ENCODE results near the gene PLCB1.

Gene PLCB1

DNA sequence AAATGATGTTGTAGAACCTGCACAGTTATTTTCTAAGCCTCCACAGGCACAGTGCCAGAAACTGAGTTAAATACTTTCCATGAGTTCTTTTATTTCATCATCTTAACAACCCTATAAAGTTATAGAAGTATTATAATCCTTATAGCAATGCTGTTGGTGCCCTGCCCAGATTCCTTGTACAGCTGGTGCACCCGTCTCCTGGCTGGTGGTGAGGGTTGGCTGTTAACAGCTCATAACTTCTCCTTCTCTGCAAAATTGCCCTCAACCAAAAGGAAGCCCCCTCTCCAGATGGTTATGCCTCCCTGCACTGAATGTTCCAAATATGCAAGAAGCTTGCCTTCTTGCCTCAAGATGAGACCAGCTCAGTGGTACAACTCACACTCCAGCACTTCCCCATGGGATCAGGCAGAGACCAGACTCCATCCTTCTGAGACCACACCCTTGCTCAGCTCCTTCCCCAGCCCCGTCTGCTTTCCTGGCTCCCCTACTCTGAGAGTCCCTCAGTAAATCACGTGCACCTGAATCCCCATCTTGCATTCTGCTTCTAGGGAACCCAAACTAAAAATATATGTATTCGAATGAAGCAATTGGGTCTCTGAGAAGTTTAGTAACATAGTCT is 632.4 kb downstream of the PLCB1 start:
- FAIRE-seq (no peak), DNase-seq (ENCODE audit: low spot score) (no peak)

GRCh38 chr20:8766868-8767390 is 634.9 kb downstream of the PLCB1 start:
- FAIRE-seq (no peak), DNase-seq (ENCODE audit: low spot score) (no peak)

DNA sequence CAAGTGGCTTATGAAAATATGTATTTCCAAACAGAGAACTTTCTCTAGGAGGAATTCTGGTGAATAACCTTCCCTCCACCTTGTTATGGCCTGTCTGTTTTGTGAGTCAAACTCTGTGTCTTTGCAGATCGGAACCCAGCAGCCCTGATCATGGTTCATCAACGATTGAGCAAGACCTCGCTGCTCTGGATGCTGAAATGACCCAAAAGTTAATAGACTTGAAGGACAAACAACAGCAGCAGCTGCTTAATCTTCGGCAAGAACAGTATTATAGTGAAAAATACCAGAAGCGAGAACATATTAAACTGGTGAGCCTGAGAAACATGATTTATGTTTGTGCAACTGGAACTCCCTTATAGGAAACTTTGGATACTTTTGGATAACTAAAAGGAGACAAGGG is 642.3 kb downstream of the PLCB1 start:
- FAIRE-seq (no peak), DNase-seq (ENCODE audit: low spot score) (no peak)

- FAIRE-seq (no peak), DNase-seq (ENCODE audit: low spot score) (no peak)
Observed at GRCh38 chr20:8777911-8778310, 645.8 kb downstream of the PLCB1 start.

GRCh38 chr20:8778387-8778786 is 646.3 kb downstream of the PLCB1 start:
- FAIRE-seq (no peak), DNase-seq (ENCODE audit: low spot score) (no peak)

DNA sequence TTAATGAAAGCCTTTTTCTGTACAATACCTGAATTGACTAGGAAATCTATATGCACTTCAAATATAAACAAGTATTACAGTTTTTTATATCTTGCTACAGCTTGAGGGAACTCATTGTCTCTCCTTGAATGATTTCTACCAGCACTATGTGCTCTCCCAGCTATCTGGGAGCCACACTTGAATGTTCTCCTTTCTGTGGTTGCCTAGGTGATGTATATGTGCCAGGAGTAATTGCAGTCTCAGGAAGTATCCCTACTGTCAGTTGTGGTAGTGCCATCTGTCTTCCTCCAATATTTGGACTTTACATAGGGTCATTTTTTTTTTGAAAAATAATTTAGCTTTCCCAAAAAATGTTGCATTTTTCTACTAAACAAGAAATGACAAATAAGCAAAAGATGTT is 648.8 kb downstream of the PLCB1 start:
- FAIRE-seq (no peak), DNase-seq (ENCODE audit: low spot score) (no peak)

- no peak for DNase-seq (ENCODE audit: low spot score)
- no peak for FAIRE-seq
Observed at GRCh38 chr20:8782804-8783203, 650.7 kb downstream of the PLCB1 start.

DNA sequence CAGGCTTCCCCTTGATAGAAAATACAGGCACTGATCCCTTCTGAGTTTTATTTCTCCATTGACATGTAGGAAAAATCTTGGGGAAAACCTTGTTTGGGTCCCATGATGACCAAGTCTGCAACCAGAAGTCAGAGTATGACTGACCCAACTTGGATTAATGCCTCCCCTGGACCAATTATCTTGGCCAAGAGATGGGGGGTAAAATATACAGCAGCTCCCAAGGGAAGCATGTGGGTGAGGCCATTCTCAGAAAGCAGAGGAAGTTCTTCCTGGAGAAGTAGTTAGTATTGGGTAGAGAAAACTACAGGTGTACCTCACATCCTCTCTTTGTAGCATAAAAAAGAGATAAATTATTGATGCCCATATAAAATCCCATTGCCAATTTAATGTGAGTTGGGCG is 651.7 kb downstream of the PLCB1 start:
- DNase-seq (ENCODE audit: low spot score) (no peak), FAIRE-seq (no peak)

GRCh38 chr20:8786383-8786782 is 654.3 kb downstream of the PLCB1 start:
- FAIRE-seq (no peak), DNase-seq (ENCODE audit: low spot score) (no peak)

DNA sequence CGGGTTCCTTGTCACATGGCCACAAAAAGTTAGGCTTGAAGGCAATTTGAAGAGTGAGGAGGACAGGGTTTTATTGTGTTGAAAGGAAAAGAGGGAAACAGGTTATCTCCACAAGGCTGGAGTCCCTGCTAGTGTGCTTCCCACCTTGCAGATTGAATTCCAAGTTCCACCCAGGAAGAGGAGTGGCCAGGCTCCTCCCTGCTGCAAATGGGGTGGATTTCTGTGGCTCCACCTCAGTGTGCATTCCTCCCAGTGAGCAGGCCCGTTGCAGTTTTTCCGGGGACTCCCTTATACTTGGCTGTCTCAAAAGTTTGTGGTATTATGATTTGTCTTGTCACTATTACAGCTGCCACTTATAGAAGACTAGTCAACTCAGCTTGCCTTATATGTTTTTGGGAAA is 655.0 kb downstream of the PLCB1 start:
- FAIRE-seq (no peak), DNase-seq (ENCODE audit: low spot score) (no peak)

DNA sequence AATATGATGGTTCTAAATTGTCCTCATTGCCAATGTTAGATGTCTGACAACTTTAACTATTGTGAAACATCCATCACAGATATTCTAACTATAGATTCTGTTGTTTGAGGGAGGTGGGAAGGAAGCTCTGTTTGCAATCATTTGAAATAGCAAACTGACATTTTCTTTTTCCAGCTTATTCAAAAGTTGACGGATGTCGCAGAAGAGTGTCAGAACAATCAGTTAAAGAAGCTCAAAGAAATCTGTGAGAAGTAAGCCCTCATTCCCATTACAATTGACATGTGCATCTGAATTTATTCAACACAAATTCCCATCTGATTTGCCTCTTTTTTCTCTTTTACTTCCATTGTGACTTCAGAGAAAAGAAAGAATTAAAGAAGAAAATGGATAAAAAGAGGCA is 656.2 kb downstream of the PLCB1 start:
- FAIRE-seq (no peak), DNase-seq (ENCODE audit: low spot score) (no peak)

DNA sequence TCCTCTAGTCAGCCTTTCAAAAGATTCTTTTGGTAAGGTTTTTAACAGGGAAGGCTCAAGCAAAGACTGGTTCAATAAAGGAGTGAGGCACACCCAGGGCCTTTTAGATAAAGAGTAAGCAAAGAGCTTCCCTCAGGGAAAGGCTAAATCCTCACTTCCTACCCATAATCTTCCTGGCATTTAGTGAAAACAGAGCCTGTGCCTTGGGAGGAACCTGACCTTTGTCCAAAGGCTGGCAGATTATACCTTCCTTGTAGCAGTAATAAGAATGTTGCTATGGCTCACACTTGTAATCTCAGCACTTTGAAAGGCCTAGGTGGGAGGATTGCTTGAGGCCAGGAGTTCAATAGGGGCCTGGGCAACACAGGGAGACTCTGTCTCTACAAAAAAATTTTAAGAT is 656.8 kb downstream of the PLCB1 start:
- FAIRE-seq (no peak), DNase-seq (ENCODE audit: low spot score) (no peak)

DNA sequence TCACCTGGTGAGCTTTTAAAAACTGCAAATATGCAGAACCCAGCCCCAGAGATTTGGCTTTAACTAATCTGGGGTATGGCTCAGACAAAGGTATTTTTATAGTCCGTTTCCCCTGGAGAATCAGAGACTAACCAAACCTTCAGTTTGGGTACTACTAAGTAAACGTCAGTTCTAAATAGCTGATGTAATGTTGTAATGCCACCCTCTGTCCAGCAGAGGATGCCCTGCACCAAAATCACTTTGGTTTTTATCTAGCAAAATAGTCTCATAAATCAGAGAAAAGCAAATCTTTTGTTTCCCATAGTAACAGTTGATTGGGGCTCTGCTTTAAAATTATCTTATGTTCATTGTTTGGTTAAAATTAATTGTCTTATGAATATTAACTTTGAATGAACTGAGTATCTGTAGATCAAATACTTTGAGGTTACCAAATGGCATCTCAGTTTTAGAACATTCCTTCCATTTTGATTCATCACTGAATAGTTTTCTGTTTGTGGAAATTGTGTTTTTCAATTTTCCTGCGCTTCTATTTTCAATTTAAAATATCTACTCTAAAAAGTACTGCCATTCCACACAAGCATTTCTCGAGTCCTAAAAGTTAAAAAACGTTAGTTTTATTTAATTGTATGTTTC is 658.5 kb downstream of the PLCB1 start:
- DNase-seq (ENCODE audit: low spot score) (peak; percentile 59), FAIRE-seq (peak; percentile 83)

- no peak for FAIRE-seq
Observed at GRCh38 chr20:8795404-8795803, 663.3 kb downstream of the PLCB1 start.

DNA sequence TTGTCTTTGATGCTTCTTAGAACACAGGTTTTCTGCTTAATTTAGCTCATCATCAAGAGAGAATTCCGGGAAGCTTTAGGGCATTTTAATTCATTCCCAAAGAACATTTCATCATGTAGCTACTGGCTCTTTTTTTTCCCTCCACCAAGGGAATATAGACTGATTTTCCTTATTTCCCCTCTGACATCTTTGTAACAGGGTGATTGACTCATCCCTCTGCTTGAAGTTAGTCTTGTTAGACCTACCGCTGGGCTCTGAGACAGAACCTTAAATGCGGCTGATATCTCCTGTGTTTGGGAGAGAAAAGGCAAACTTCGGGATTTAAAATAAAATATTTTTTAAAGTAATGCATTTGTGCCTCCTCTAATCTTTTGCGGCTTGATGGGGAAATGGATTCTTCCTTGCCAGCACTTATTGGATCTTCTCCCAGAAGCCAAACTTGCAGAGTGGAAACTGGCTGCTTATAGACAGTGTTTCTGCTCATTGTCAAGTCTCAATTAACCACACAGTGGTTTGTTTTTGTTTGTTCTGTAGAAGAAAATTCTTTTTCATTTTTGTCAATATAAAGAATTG is 664.1 kb downstream of the PLCB1 start:
- no peak for FAIRE-seq
- DNase-seq (ENCODE audit: low spot score), result no peak

More at GRCh38 chr20:8795404-8795803, 663.3 kb downstream of the PLCB1 start:
- peak; percentile 11 for DNase-seq (ENCODE audit: low spot score)

- FAIRE-seq (no peak), DNase-seq (ENCODE audit: low spot score) (no peak)
Observed at GRCh38 chr20:8798505-8798904, 666.4 kb downstream of the PLCB1 start.

GRCh38 chr20:8800089-8800488 is 668.0 kb downstream of the PLCB1 start:
- DNase-seq (ENCODE audit: low spot score) (no peak), FAIRE-seq (no peak)

- FAIRE-seq, result no peak
- no peak for DNase-seq (ENCODE audit: low spot score)
Observed at GRCh38 chr20:8801686-8802085, 669.6 kb downstream of the PLCB1 start.

- no peak for FAIRE-seq
- DNase-seq (ENCODE audit: low spot score), result no peak
Observed at GRCh38 chr20:8803065-8803464, 671.0 kb downstream of the PLCB1 start.

GRCh38 chr20:8803941-8804340 is 671.9 kb downstream of the PLCB1 start:
- DNase-seq (ENCODE audit: low spot score) (no peak), FAIRE-seq (no peak)

DNA sequence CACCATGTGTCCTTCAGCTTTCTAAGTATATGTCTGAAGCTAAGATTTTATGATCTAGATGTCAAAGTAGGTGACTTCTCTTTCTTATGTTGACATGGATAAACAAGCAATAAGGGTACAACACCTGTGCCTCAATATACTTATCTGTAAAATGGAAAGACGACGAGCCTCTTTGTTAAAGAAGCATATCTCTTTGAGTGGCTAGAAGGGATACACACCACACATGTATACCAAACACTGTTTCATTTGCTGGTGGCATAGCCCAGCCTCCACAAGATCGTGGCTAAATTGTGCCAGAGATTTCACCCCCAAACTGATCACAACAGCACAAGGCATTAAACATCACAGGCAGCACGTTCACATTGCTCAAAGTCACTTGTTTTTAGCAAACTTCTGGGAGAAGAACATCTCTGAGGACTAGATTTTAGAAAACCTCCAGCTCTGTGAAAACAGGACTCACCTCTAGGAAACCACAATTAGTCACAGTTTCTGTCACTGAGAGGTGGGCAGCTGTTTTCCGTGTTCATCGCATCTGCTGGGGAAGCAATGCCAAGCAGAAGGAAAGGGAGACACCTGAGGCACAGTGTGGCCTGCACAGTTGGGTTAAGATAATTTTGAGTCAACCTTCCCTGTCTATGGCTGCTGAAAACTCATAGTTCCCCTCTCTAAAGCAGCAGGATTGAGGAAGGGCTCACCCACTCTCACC is 673.8 kb downstream of the PLCB1 start:
- DNase-seq (ENCODE audit: low spot score) (no peak), FAIRE-seq (no peak)

DNA sequence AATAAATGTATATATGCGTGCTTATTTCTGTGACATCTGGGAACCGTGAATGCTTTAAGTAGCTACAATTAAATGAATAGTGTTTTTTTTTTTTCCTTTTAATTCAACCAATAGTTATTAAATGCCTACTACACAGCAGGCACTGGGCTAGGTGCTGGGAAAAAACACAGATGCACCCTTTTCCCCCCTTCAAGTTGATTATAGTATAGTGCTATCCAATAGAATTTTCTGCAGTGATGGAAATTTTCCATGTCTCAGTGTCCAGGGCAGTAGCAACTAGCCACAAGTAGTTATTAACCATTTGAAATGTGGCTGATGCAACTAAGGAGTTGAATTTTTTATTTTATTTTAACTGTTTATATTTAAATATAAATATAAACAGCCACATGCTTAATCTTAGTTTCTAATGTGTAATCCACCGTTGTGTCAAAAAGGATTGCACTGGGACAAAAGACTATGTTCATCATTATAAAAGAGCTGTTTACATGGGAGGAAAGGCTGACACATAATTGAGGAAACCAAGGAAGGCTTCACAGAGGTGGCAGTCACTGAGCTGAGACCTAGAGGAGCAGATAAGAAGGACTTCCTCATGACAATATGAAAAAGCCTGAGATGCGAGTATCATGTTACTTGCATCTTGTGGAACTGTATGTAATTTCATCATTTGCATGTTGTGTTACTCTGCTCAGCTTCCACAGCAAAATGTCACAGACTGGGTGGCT is 675.6 kb downstream of the PLCB1 start:
- no peak for DNase-seq (ENCODE audit: low spot score)
- no peak for FAIRE-seq

Measured in RCC 7860 (cell line).